HPDE6-E6E7 (cell line): ENCODE data around the gene NDUFB5.
"Not testable (repeated sequence)": the region's sequence is repeated elsewhere in the genome, so short reads cannot be mapped to it uniquely, and the experiment has no call there.

ENCODE experiments used
- DNase-seq: peaks from one replicate; pipeline ENCODE4 v3.0.0; 2011; ENCODE audit warnings: missing footprints; ENCODE audit errors: extremely low spot score

NDUFB5 gene

GRCh38 chr3:179630753-179631451, 26.3 kb downstream of the NDUFB5 start:
- DNase-seq: no peak

- no peak for DNase-seq
These were observed 35.9 kb downstream of the NDUFB5 start for GRCh38 chr3:179640469-179640868.

- no peak for DNase-seq
These were observed 38.3 kb downstream of the NDUFB5 start for GRCh38 chr3:179642871-179643270.

GRCh38 chr3:179643837-179644236, 39.2 kb downstream of the NDUFB5 start:
- DNase-seq: not testable (repeated sequence)

- no peak for DNase-seq
These were observed 41.6 kb downstream of the NDUFB5 start for GRCh38 chr3:179646177-179646576.

GRCh38 chr3:179651687-179652446, 47.3 kb downstream of the NDUFB5 start:
- no peak for DNase-seq

GRCh38 chr3:179652447-179653095, 48.0 kb downstream of the NDUFB5 start, which contains the start of gene USP13:
Gene USP13, plus strand, starts transcription at chr3:179653040. Its CDS starts 186 bp downstream, at chr3:179653226.
- peak; percentile 50 for DNase-seq

- DNase-seq: peak; percentile 69
These were observed 48.7 kb downstream of the NDUFB5 start for GRCh38 chr3:179653096-179653797.

GRCh38 chr3:179655236-179655635, 50.6 kb downstream of the NDUFB5 start:
- no peak for DNase-seq

- DNase-seq: no peak
These were observed 54.0 kb downstream of the NDUFB5 start for GRCh38 chr3:179658606-179659005.

GRCh38 chr3:179660872-179661271, 56.3 kb downstream of the NDUFB5 start:
- DNase-seq: no peak

GRCh38 chr3:179661777-179662176, 57.2 kb downstream of the NDUFB5 start:
- DNase-seq: no peak

- no peak for DNase-seq
These were observed 58.5 kb downstream of the NDUFB5 start for GRCh38 chr3:179663093-179663492.

- no peak for DNase-seq
These were observed 61.4 kb downstream of the NDUFB5 start for GRCh38 chr3:179666030-179666429.

GRCh38 chr3:179666436-179667035, 61.9 kb downstream of the NDUFB5 start:
- DNase-seq: no peak

- no peak for DNase-seq
These were observed 63.8 kb downstream of the NDUFB5 start for GRCh38 chr3:179668429-179668828.

GRCh38 chr3:179670311-179670710, 65.7 kb downstream of the NDUFB5 start:
- DNase-seq: no peak

- no peak for DNase-seq
These were observed 66.7 kb downstream of the NDUFB5 start for GRCh38 chr3:179671309-179671708.

GRCh38 chr3:179671747-179672242, 67.2 kb downstream of the NDUFB5 start:
- DNase-seq: no peak

GRCh38 chr3:179672918-179673317, 68.3 kb downstream of the NDUFB5 start:
- DNase-seq: peak; percentile 43

GRCh38 chr3:179673523-179673922, 68.9 kb downstream of the NDUFB5 start:
- DNase-seq: no peak
